Nephron (organoid): ENCODE measurements around the gene DOCK1.

ENCODE experiments used
- H3K27ac Mint-ChIP-seq, 3 experiments: 2 replicates each; pipeline ENCODE4 v1.8.0; 2020; ENCODE audit warnings: mixed read lengths in 3 of 3, mild to moderate bottlenecking in 2 of 3, moderate library complexity in 1 of 3
- H3K27me3 Mint-ChIP-seq: 2 replicates; pipeline ENCODE4 v1.8.0; 2021; ENCODE audit warnings: low read depth, mild to moderate bottlenecking, moderate library complexity, mixed read lengths
- H3K36me3 Mint-ChIP-seq: 2 replicates; pipeline ENCODE4 v1.8.0; 2020; ENCODE audit warnings: low read depth, mixed read lengths
- H3K4me1 Mint-ChIP-seq: 2 replicates; pipeline ENCODE4 v1.8.0; 2020; ENCODE audit warnings: mixed read lengths
- H3K4me3 Mint-ChIP-seq, 3 experiments: 2 replicates each; pipeline ENCODE4 v1.8.0; 2020; ENCODE audit warnings: mild to moderate bottlenecking in 3 of 3, mixed read lengths in 3 of 3, moderate library complexity in 2 of 3
- H3K9me3 Mint-ChIP-seq: 2 replicates; pipeline ENCODE4 v1.8.0; 2020; ENCODE audit warnings: mixed read lengths
- TF ChIP-seq, protein P1 (sequence below), 3 experiments: fragments of 200-600 bp; sonication (generic); IDR thresholded peaks; one replicate each; pipeline ENCODE4 v1.5.0; 2021; ENCODE audit warnings: antibody characterized with exemption in 3 of 3; ENCODE audit not compliant: unreplicated experiment in 3 of 3

Gene DOCK1

DNA sequence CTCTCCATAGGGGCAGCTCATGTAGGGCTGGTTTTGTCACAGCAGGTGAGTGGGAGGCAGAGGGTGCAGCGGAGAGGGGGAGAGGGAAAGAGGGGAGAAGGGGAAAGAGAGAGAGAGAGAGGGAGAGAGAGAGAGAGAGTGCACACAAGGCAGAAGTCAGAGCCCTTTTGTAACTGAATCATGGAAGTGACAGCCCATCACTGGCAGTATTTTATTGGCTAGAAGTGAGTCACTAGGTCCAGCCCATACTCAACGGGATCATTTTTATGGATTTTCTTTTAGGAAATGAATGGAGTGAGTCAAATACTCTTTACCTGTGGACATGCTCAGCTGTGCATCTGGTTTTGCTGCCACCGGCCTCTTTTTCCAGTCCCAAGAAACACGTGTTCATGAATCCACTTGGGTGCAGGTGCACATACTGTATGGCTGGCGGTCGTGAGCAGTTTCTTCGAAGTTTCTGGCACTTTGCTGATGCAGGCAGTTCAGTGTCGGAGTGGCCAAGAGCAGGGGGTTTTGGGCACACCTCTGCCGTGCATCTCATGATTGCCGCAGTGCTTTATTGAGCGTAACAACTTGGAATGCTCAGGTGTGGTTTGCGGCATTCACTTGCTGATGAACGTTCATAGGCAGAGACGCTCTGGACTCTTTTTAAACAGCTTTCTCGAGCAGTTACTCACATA is 40.3 kb downstream of the DOCK1 start:
- Mint-ChIP-seq H3K36me3 (peaks cover 36% of the 10 kb centered on the region), H3K4me3 (no peak overlapping the region)

DNA sequence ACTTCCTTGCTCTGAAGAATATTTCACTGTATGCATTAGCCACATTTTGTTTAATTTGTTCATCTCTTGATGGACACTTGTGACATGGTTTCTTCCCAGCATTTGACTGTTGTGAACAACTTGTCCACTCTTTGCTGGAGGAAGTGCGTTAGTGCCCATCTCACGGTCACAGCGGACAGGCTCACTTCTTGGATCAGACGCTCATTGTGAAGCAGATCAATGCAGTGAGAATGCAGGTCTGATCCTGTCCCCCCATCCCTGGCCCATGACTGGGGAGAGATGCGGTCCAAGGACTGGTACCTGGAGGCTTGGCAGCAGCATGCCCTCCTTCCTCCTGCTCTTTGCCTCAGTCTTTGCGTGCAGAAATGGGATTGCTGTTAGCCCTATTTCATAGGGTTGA is 41.5 kb downstream of the DOCK1 start:
- peaks cover 3% of the 10 kb centered on the region for H3K9me3 Mint-ChIP-seq
- H3K4me1 Mint-ChIP-seq = no peaks in the 10 kb centered on the region
- TF ChIP-seq, protein P1, sequence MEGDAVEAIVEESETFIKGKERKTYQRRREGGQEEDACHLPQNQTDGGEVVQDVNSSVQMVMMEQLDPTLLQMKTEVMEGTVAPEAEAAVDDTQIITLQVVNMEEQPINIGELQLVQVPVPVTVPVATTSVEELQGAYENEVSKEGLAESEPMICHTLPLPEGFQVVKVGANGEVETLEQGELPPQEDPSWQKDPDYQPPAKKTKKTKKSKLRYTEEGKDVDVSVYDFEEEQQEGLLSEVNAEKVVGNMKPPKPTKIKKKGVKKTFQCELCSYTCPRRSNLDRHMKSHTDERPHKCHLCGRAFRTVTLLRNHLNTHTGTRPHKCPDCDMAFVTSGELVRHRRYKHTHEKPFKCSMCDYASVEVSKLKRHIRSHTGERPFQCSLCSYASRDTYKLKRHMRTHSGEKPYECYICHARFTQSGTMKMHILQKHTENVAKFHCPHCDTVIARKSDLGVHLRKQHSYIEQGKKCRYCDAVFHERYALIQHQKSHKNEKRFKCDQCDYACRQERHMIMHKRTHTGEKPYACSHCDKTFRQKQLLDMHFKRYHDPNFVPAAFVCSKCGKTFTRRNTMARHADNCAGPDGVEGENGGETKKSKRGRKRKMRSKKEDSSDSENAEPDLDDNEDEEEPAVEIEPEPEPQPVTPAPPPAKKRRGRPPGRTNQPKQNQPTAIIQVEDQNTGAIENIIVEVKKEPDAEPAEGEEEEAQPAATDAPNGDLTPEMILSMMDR (IDR thresholded peaks at IDR 0.05; ENCODE audit: unreplicated experiment in 3 of 3) = no peak

More for the DNA sequence above, 40.3 kb downstream of the DOCK1 start:
- H3K4me1 Mint-ChIP-seq = no peaks in the 10 kb centered on the region
- no peaks in the 10 kb centered on the region for H3K27me3 Mint-ChIP-seq
- TF ChIP-seq, protein P1 (IDR thresholded peaks at IDR 0.05; ENCODE audit: unreplicated experiment in 3 of 3) = no peak
- peaks cover 3% of the 10 kb centered on the region for H3K9me3 Mint-ChIP-seq
- H3K27ac Mint-ChIP-seq = peak overlapping the region in 1 of 3 experiments; percentile 28

DNA sequence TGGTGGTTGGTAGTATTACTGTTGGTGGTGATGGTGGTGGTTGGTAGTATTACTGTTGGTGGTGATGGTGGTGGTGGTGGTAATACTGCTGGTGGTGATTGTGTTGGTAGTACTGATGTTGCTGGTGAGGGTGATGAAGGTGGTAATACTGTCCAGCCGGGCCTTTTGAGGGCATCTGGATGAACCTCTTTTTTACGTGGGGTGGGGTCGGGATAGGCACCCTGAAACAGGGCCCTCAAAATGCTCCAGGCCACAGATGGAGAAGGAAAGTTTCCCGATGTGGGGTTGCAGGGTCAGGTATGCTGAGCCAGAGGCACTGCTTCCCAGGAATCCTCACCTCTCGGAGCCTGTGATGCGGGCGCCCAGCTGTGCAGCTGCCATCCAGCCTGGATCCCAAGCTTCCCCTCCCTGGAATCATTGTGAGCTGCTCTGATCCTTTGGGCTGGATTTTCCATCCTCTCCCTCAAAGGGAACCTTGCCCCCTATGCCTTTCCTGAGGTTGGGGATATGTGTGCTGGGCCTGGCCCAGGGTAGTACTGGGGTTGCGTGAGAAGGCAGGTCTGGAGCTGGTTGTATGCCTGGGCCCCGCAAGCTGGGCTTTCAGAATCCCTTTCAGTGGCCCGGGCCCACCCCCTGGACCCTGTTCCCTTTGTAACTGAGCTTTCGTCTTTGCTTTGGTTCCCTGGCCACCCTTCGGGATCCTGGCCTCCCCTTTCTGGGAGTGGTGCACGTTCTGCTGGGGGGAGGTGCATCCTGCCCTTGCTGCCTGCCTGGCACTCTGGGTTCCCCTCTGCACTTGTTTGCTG is 43.3 kb downstream of the DOCK1 start:
- H3K27ac Mint-ChIP-seq = no peak overlapping the region
- no peaks in the 10 kb centered on the region for H3K4me1 Mint-ChIP-seq
- H3K27me3 Mint-ChIP-seq = no peaks in the 10 kb centered on the region
- no peak overlapping the region for H3K4me3 Mint-ChIP-seq
- no peaks in the 10 kb centered on the region for H3K9me3 Mint-ChIP-seq
- TF ChIP-seq, protein P1 (IDR thresholded peaks at IDR 0.05; ENCODE audit: unreplicated experiment in 3 of 3) = no peak
- H3K36me3 Mint-ChIP-seq = peaks cover 18% of the 10 kb centered on the region

More for the DNA sequence above, 41.5 kb downstream of the DOCK1 start:
- Mint-ChIP-seq H3K4me3 (no peak overlapping the region), H3K27ac (no peak overlapping the region), H3K36me3 (peaks cover 33% of the 10 kb centered on the region), H3K27me3 (no peaks in the 10 kb centered on the region)

DNA sequence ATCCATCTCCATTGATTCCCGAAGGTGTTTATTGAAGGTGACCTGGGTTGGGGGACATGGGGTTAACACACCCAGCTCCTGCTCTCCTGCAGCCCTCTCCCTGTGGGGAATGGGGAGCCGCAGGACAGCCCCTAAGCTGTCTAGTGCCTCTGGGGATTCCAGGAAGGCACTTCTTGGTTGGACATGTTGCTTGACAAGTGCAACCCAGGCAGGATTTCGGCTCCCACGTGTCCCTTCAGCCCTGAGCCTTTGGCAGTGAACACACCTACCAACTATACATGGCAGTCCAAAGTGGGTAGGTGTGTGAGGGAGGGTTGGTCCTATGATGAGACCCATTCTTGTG is 43.9 kb downstream of the DOCK1 start:
- no peak overlapping the region for H3K4me3 Mint-ChIP-seq
- peaks cover 12% of the 10 kb centered on the region for H3K36me3 Mint-ChIP-seq
- no peaks in the 10 kb centered on the region for H3K4me1 Mint-ChIP-seq
- TF ChIP-seq, protein P1 (IDR thresholded peaks at IDR 0.05; ENCODE audit: unreplicated experiment in 3 of 3) = no peak
- no peak overlapping the region for H3K27ac Mint-ChIP-seq
- H3K9me3 Mint-ChIP-seq = no peaks in the 10 kb centered on the region
- no peaks in the 10 kb centered on the region for H3K27me3 Mint-ChIP-seq

DNA sequence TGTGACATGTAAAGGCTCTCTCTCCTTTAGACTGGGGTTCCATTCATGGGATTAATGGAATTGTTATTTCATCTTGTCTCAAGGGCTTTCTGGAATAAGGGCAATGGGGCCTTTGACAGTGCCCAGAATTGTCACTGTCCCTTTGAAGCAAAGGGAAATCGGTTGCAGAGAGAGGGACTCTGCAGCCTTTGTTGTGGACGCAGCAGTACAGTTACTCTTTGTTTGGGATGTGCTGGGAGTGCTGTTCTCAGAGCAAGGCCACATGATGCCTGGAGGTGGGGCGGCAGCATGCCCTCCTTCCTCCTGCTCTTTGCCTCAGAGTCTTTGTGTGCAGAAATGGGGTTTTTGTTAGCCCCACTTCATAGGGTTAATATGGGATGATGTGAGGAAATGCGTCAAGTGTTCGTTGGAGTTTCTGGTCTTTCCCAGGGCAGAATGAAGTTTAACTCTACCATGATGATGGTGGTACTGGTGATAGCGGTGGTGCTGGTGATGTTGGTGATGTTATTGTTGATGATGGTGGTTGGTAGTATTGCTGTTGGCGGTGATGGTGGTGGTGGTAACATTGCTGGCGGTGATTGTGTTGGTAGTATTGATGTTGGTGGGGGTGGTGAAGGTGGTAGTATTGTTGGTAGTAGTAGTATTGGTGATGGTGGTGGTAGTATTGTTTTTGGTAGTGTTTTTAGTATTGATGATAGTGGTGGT is 45.3 kb downstream of the DOCK1 start:
- Mint-ChIP-seq H3K9me3 (no peaks in the 10 kb centered on the region), H3K36me3 (peaks cover 2% of the 10 kb centered on the region), H3K4me1 (no peaks in the 10 kb centered on the region), H3K27me3 (no peaks in the 10 kb centered on the region), H3K4me3 (no peak overlapping the region), H3K27ac (no peak overlapping the region)
- TF ChIP-seq, protein P1 (IDR thresholded peaks at IDR 0.05; ENCODE audit: unreplicated experiment in 3 of 3) = no peak
